Lower lobe of right lung (tissue), 2 donors: ENCODE measurements around the gene PPP1R7. TPM values are rescaled to one million over a fixed set of nuclear protein-coding genes. Genes with fewer than 3 reads are reported as not detected.

Source experiments
- ATAC-seq, 2 donors: fragments of 200-7000 bp; cut with Tn5 transposase; one replicate each; pipeline ENCODE4 v1.9.1; 2020 to 2022; ENCODE audit warnings: mild to moderate bottlenecking in 2 of 2, moderate library complexity in 2 of 2
- DNase-seq: peaks from one replicate; pipeline ENCODE4 v3.0.0-alpha.2; 2020
- H3K27ac ChIP-seq: fragments of 200-600 bp; one replicate; pipeline ENCODE4 v1.8.0; 2022
- H3K27me3 ChIP-seq: fragments of 200-600 bp; one replicate; pipeline ENCODE4 v1.8.0; 2022; ENCODE audit warnings: low read depth
- H3K36me3 ChIP-seq: fragments of 200-600 bp; one replicate; pipeline ENCODE4 v1.8.0; 2022; ENCODE audit warnings: mild to moderate bottlenecking
- H3K4me1 ChIP-seq: fragments of 200-600 bp; one replicate; pipeline ENCODE4 v1.8.0; 2022
- H3K4me3 ChIP-seq: fragments of 200-600 bp; one replicate; pipeline ENCODE4 v1.8.0; 2022; ENCODE audit warnings: mild to moderate bottlenecking
- H3K9me3 ChIP-seq: fragments of 200-600 bp; one replicate; pipeline ENCODE4 v1.8.0; 2022
- intact Hi-C: fragments of 100-400 bp; cut with DNase I; formaldehyde crosslinking; loops from one replicate; pipeline ENCODE4 v1.11.0; 2022
- total RNA-seq: library from RNA; stranded (reverse); fragmentation: NEBNext Ultra II Directional; extraction: Animal tissue kit (Norgen Biotek cat#: 25700); gene quantifications from one replicate; pipeline ENCODE4 v1.2.1, GENCODE V29; 2021
- TF ChIP-seq, protein P1 (sequence below): fragments of 200-600 bp; IDR thresholded peaks from one replicate; pipeline ENCODE4 v1.8.0; 2022; ENCODE audit warnings: antibody characterized with exemption, mild to moderate bottlenecking
- donor health status: DM: no; HTN: yes; CAD: no; lungs with severe emphysema.

Gene PPP1R7
- total RNA-seq, 1 donor from 2014 or later: 58.9 TPM

GRCh38 chr2:241204490-241204889 lies 54.2 kb downstream of the PPP1R7 start:
- intact Hi-C loops: no loop called here
- ATAC-seq (no peak), DNase-seq (no peak)
- no peaks in the 10 kb centered on the region for H3K27me3 ChIP-seq
- TF ChIP-seq, protein P1, sequence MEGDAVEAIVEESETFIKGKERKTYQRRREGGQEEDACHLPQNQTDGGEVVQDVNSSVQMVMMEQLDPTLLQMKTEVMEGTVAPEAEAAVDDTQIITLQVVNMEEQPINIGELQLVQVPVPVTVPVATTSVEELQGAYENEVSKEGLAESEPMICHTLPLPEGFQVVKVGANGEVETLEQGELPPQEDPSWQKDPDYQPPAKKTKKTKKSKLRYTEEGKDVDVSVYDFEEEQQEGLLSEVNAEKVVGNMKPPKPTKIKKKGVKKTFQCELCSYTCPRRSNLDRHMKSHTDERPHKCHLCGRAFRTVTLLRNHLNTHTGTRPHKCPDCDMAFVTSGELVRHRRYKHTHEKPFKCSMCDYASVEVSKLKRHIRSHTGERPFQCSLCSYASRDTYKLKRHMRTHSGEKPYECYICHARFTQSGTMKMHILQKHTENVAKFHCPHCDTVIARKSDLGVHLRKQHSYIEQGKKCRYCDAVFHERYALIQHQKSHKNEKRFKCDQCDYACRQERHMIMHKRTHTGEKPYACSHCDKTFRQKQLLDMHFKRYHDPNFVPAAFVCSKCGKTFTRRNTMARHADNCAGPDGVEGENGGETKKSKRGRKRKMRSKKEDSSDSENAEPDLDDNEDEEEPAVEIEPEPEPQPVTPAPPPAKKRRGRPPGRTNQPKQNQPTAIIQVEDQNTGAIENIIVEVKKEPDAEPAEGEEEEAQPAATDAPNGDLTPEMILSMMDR: no peak
- no peaks in the 10 kb centered on the region for H3K4me1 ChIP-seq
- no peaks in the 10 kb centered on the region for H3K36me3 ChIP-seq
- no peak overlapping the region for H3K27ac ChIP-seq
- no peak overlapping the region for H3K4me3 ChIP-seq
- no peaks in the 10 kb centered on the region for H3K9me3 ChIP-seq

- Histone ChIP-seq H3K9me3 (no peaks in the 10 kb centered on the region), H3K27ac (no peak overlapping the region), H3K4me1 (no peaks in the 10 kb centered on the region), H3K27me3 (no peaks in the 10 kb centered on the region), H3K36me3 (no peaks in the 10 kb centered on the region), H3K4me3 (no peak overlapping the region)
- no peak for DNase-seq
- no peak for ATAC-seq
- TF ChIP-seq, protein P1: no peak
- intact Hi-C loops: no loop called here
Measured at GRCh38 chr2:241205086-241205485, 54.8 kb downstream of the PPP1R7 start.

- H3K27ac ChIP-seq: no peak overlapping the region
- intact Hi-C loops: no loop called here
- H3K4me3 ChIP-seq: no peak overlapping the region
- TF ChIP-seq, protein P1: no peak
- no peaks in the 10 kb centered on the region for H3K27me3 ChIP-seq
- ATAC-seq (no peak), DNase-seq (no peak)
- H3K36me3 ChIP-seq: no peaks in the 10 kb centered on the region
- H3K4me1 ChIP-seq: no peaks in the 10 kb centered on the region
- H3K9me3 ChIP-seq: no peaks in the 10 kb centered on the region
Measured at GRCh38 chr2:241207151-241207550, 56.9 kb downstream of the PPP1R7 start.

DNA sequence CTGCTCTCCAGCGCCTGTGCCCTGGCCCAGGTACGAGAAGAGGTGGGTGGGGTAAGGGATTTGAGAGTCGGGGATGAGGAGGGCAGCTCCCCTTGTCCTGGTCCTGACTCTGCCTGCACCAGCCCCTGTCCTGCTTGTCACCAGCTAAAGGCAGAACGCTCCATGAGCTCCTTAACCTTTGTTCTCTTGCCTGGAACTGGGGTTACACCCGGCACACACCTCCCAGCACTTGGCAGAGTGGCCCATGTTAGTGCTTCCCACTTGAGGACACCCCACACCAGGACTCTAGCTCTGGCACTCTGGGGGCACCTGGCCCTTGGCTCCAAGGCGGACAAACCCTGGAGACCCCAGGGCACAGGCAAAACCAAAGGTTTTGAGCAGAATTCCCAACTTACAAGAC lies 57.4 kb downstream of the PPP1R7 start:
- H3K27ac ChIP-seq: no peak overlapping the region
- no peak overlapping the region for H3K4me3 ChIP-seq
- H3K36me3 ChIP-seq: no peaks in the 10 kb centered on the region
- no peaks in the 10 kb centered on the region for H3K4me1 ChIP-seq
- TF ChIP-seq, protein P1: no peak
- H3K27me3 ChIP-seq: no peaks in the 10 kb centered on the region
- DNase-seq (no peak), ATAC-seq (no peak)
- intact Hi-C loops: no loop called here
- no peaks in the 10 kb centered on the region for H3K9me3 ChIP-seq

- no peak overlapping the region for H3K27ac ChIP-seq
- no peaks in the 10 kb centered on the region for H3K4me1 ChIP-seq
- H3K9me3 ChIP-seq: no peaks in the 10 kb centered on the region
- no peak overlapping the region for H3K4me3 ChIP-seq
- TF ChIP-seq, protein P1: no peak
- H3K27me3 ChIP-seq: no peaks in the 10 kb centered on the region
- intact Hi-C loops: no loop called here
- DNase-seq (no peak), ATAC-seq (no peak)
- H3K36me3 ChIP-seq: no peaks in the 10 kb centered on the region
Measured at GRCh38 chr2:241208058-241208457, 57.8 kb downstream of the PPP1R7 start.

- DNase-seq (no peak), ATAC-seq (no peak)
- Histone ChIP-seq H3K9me3 (no peaks in the 10 kb centered on the region), H3K4me1 (no peaks in the 10 kb centered on the region), H3K27me3 (no peaks in the 10 kb centered on the region), H3K27ac (no peak overlapping the region), H3K36me3 (no peaks in the 10 kb centered on the region), H3K4me3 (no peak overlapping the region)
- intact Hi-C loops: no loop called here
- TF ChIP-seq, protein P1: no peak
Measured at GRCh38 chr2:241209271-241209670, 59.0 kb downstream of the PPP1R7 start.
